Lower leg skin (tissue), 3 donors: ENCODE data around the gene ADCY10.

ENCODE experiments used
- CTCF ChIP-seq, 3 donors: fragments of 450-650 bp; IDR thresholded peaks; one replicate each; pipeline ENCODE4 v1.5.1; 2016; ENCODE audit warnings: antibody characterized with exemption in 3 of 3, mild to moderate bottlenecking in 3 of 3, moderate library complexity in 2 of 3
- POLR2A ChIP-seq, 2 donors: fragments of 450-650 bp; IDR thresholded peaks; one replicate each; pipeline ENCODE4 v1.6.1; 2016 to 2017; ENCODE audit warnings: antibody characterized with exemption in 2 of 2, mild to moderate bottlenecking in 1 of 2, moderate library complexity in 1 of 2

- TF ChIP-seq CTCF (IDR thresholded peaks at IDR 0.05), result no peak
- TF ChIP-seq POLR2A (IDR thresholded peaks at IDR 0.05), result no peak
Observed at GRCh38 chr1:167794043-167794442, 119.9 kb downstream of the ADCY10 start.
